ENCODE results near the gene SPTBN4.

GRCh38 chr19:40464059-40465024 lies 2.5 kb upstream of the SPTBN4 start:
- TF ChIP-seq, protein P1, sequence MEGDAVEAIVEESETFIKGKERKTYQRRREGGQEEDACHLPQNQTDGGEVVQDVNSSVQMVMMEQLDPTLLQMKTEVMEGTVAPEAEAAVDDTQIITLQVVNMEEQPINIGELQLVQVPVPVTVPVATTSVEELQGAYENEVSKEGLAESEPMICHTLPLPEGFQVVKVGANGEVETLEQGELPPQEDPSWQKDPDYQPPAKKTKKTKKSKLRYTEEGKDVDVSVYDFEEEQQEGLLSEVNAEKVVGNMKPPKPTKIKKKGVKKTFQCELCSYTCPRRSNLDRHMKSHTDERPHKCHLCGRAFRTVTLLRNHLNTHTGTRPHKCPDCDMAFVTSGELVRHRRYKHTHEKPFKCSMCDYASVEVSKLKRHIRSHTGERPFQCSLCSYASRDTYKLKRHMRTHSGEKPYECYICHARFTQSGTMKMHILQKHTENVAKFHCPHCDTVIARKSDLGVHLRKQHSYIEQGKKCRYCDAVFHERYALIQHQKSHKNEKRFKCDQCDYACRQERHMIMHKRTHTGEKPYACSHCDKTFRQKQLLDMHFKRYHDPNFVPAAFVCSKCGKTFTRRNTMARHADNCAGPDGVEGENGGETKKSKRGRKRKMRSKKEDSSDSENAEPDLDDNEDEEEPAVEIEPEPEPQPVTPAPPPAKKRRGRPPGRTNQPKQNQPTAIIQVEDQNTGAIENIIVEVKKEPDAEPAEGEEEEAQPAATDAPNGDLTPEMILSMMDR (IDR thresholded peaks at IDR 0.05; ENCODE audit: insufficient read depth, low read length): peak; percentile 72
- TF ChIP-seq POLR2AphosphoS5 (IDR thresholded peaks at IDR 0.05; ENCODE audit: low read depth) (no peak), REST (IDR thresholded peaks at IDR 0.05; ENCODE audit: insufficient replicate concordance, low read depth) (no peak), SPI1 (IDR thresholded peaks at IDR 0.05; ENCODE audit: borderline replicate concordance, low read depth) (no peak), GABPA (IDR thresholded peaks at IDR 0.05; ENCODE audit: low read depth) (no peak)
